Measurements from ENCODE around the gene CAAP1. TPM values are rescaled to one million over a fixed set of nuclear protein-coding genes. Genes with fewer than 3 reads are reported as not detected.
"Not testable (repeated sequence)": the region's sequence is repeated elsewhere in the genome, so short reads cannot be mapped to it uniquely, and the experiment has no call there.

CAAP1 gene
- total and polyA plus RNA-seq, 4 donors: 8.9 to 19.6 (median 11.3) TPM

DNA sequence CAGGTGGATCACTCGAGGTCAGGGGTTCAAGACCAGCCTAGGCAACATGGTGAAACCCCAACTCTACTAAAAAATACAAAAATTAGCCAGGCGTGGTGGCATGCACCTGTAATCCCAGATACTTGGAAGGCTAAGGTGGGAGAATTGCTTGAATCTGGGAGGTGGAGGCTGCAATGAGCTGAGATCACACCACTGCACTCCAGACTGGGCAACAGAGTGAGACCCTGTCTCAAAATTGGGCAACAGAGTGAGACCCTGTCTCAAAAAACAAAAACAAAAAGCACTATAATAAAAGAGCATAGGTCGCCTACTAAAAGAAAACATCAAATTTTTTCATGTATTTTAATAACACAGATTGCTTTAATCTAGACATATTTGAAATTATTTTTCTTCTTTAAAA, 17.4 kb downstream of the CAAP1 start:
- not testable (repeated sequence) for H3K9me3 ChIP-seq (ENCODE audit: control insufficient read depth in 4 of 4, low read length in 3 of 4); H3K9ac ChIP-seq (ENCODE audit: low read depth in 1 of 2, low read length in 2 of 2); H3K4me1 ChIP-seq (ENCODE audit: control insufficient read depth in 4 of 4, insufficient read depth in 4 of 4, low read length in 3 of 4); DNase-seq (ENCODE audit: low spot score); H3K27me3 ChIP-seq (ENCODE audit: control insufficient read depth in 4 of 4, insufficient read depth in 4 of 4, low read length in 3 of 4); H3K4me3 ChIP-seq (ENCODE audit: low read depth in 1 of 3, low read length in 3 of 3); H3K27ac ChIP-seq (ENCODE audit: low read depth in 1 of 2, low read length in 2 of 2)
- WGBS: 99% methylated on average over 3 of the region's 3 CpGs
- H3K36me3 ChIP-seq (ENCODE audit: control insufficient read depth in 4 of 4, insufficient read depth in 3 of 4, low read depth in 1 of 4, low read length in 3 of 4): peaks cover 1 to 12% (median 5%) of the 10 kb centered on the region in 4 donors

GRCh38 chr9:26870292-26870691, 22.3 kb downstream of the CAAP1 start:
- DNase-seq (ENCODE audit: low spot score): no peak

DNA sequence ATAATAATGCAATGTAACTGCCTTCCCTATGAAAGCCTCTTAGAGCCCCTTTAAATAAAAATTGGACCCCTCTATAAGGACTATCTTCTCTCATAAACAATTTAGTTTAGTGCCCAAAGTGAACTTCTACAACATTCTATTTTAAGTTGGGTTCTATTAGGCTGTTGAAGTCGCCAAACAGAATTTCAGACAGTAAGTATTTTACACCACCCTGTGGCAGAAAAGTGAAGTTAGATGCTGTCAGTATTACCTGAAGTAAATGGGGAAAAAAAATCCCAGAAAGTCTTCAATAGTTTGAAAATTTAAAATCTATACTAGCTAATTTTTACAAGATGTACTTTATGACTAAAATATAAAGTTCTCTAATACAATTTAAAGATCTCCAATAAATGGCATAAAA, 29.5 kb downstream of the CAAP1 start:
- Histone ChIP-seq H3K36me3 (ENCODE audit: control insufficient read depth in 4 of 4, insufficient read depth in 3 of 4, low read depth in 1 of 4, low read length in 3 of 4) (peaks cover 6 to 15% (median 10%) of the 10 kb centered on the region in 4 donors), H3K9me3 (ENCODE audit: control insufficient read depth in 4 of 4, low read length in 3 of 4) (no peaks in the 10 kb centered on the region), H3K27me3 (ENCODE audit: control insufficient read depth in 4 of 4, insufficient read depth in 4 of 4, low read length in 3 of 4) (no peaks in the 10 kb centered on the region), H3K9ac (ENCODE audit: low read depth in 1 of 2, low read length in 2 of 2) (no peak overlapping the region), H3K4me3 (ENCODE audit: low read depth in 1 of 3, low read length in 3 of 3) (no peak overlapping the region), H3K27ac (ENCODE audit: low read depth in 1 of 2, low read length in 2 of 2) (no peak overlapping the region), H3K4me1 (ENCODE audit: control insufficient read depth in 4 of 4, insufficient read depth in 4 of 4, low read length in 3 of 4) (no peaks in the 10 kb centered on the region)
- TF ChIP-seq SP1 (IDR thresholded peaks at IDR 0.05) (no peak), NR2F2 (IDR thresholded peaks at IDR 0.05) (no peak), GABPA (IDR thresholded peaks at IDR 0.05 in 1 of 2, conservative IDR thresholded peaks at IDR 0.05 in 1 of 2) (no peak), FOXA2 (IDR thresholded peaks at IDR 0.05) (no peak), CTCF (IDR thresholded peaks at IDR 0.05; ENCODE audit: low read depth, low read length, missing input control) (peak; percentile 31), RAD21 (IDR thresholded peaks at IDR 0.05) (peak in 1 of 2 donors; percentile 62)
- WGBS: 60% methylated on average over 1 of the region's 1 CpG
- no peak for DNase-seq (ENCODE audit: low spot score)

More at GRCh38 chr9:26870292-26870691, 22.3 kb downstream of the CAAP1 start:
- Histone ChIP-seq H3K27ac (ENCODE audit: low read depth in 1 of 2, low read length in 2 of 2) (no peak overlapping the region), H3K27me3 (ENCODE audit: control insufficient read depth in 4 of 4, insufficient read depth in 4 of 4, low read length in 3 of 4) (no peaks in the 10 kb centered on the region), H3K36me3 (ENCODE audit: control insufficient read depth in 4 of 4, insufficient read depth in 3 of 4, low read depth in 1 of 4, low read length in 3 of 4) (peaks cover 0 to 13% (median 5%) of the 10 kb centered on the region in 4 donors), H3K9me3 (ENCODE audit: control insufficient read depth in 4 of 4, low read length in 3 of 4) (no peaks in the 10 kb centered on the region), H3K9ac (ENCODE audit: low read depth in 1 of 2, low read length in 2 of 2) (no peak overlapping the region), H3K4me3 (ENCODE audit: low read depth in 1 of 3, low read length in 3 of 3) (no peak overlapping the region), H3K4me1 (ENCODE audit: control insufficient read depth in 4 of 4, insufficient read depth in 4 of 4, low read length in 3 of 4) (no peaks in the 10 kb centered on the region)
- 73% methylated on average over 8 of the region's 8 CpGs for WGBS
- no peak for TF ChIP-seq YY1 (IDR thresholded peaks at IDR 0.05)

- peaks cover 7 to 29% (median 16%) of the 10 kb centered on the region in 4 donors for H3K36me3 ChIP-seq (ENCODE audit: control insufficient read depth in 4 of 4, insufficient read depth in 3 of 4, low read depth in 1 of 4, low read length in 3 of 4)
- H3K9me3 ChIP-seq (ENCODE audit: control insufficient read depth in 4 of 4, low read length in 3 of 4): no peaks in the 10 kb centered on the region
- WGBS: 91% methylated on average over 1 of the region's 1 CpG
- H3K27ac ChIP-seq (ENCODE audit: low read depth in 1 of 2, low read length in 2 of 2): no peak overlapping the region
- H3K27me3 ChIP-seq (ENCODE audit: control insufficient read depth in 4 of 4, insufficient read depth in 4 of 4, low read length in 3 of 4): no peaks in the 10 kb centered on the region
- H3K4me3 ChIP-seq (ENCODE audit: low read depth in 1 of 3, low read length in 3 of 3): no peak overlapping the region
- no peaks in the 10 kb centered on the region for H3K4me1 ChIP-seq (ENCODE audit: control insufficient read depth in 4 of 4, insufficient read depth in 4 of 4, low read length in 3 of 4)
- DNase-seq (ENCODE audit: low spot score): no peak
- no peak for TF ChIP-seq FOXA1 (IDR thresholded peaks at IDR 0.05)
- no peak for TF ChIP-seq YY1 (IDR thresholded peaks at IDR 0.05)
- TF ChIP-seq JUND (IDR thresholded peaks at IDR 0.05): no peak
- TF ChIP-seq RAD21 (IDR thresholded peaks at IDR 0.05): peak; percentile 76 to 78
- TF ChIP-seq GABPA (IDR thresholded peaks at IDR 0.05 in 1 of 2, conservative IDR thresholded peaks at IDR 0.05 in 1 of 2): no peak
- TF ChIP-seq CTCF (IDR thresholded peaks at IDR 0.05; ENCODE audit: low read depth, low read length, missing input control): peak; percentile 59
- no peak overlapping the region for H3K9ac ChIP-seq (ENCODE audit: low read depth in 1 of 2, low read length in 2 of 2)
Observed at GRCh38 chr9:26856413-26857032, 36.1 kb downstream of the CAAP1 start.

All from liver (tissue), 9 donors.